ENCODE measurements around the gene TC2N. TPM values are rescaled to one million over a fixed set of nuclear protein-coding genes. Genes with fewer than 3 reads are reported as not detected.

The TC2N gene
- 10 to 100 TPM in 1 of 2 donors, 1 to 10 TPM in 1; 6.9 to 12.0 TPM for total RNA-seq

- no peaks in the 10 kb centered on the region for H3K27me3 Mint-ChIP-seq
- peak within 1 kb of the TSS; percentile 93 for H3K4me3 Mint-ChIP-seq
- ATAC-seq (peak; percentile 87 to 91), DNase-seq (ENCODE audit: low spot score) (peak; percentile 69)
- H3K27ac Mint-ChIP-seq: peak within 1 kb of the TSS; percentile 79 to 89
- H3K4me1 Mint-ChIP-seq (ENCODE audit: low read depth in 2 of 2): peaks cover 62 to 77% of the 10 kb centered on the region in 2 donors
- H3K36me3 Mint-ChIP-seq: no peaks in the 10 kb centered on the region
- no peaks in the 10 kb centered on the region for H3K9me3 Mint-ChIP-seq
Observed at GRCh38 chr14:91867316-91867988, at the start of gene TC2N. TC2N (minus strand) TSS chr14:91867536; CDS start chr14:91813769, 53,767 bp downstream.

GRCh38 chr14:91912035-91912434 is 44.7 kb upstream of the TC2N start:
- no peak for ATAC-seq
- no peak for DNase-seq (ENCODE audit: low spot score)
- H3K9me3 Mint-ChIP-seq: no peaks in the 10 kb centered on the region
- peaks cover 0 to 3% of the 10 kb centered on the region in 2 donors for H3K27me3 Mint-ChIP-seq
- no peaks in the 10 kb centered on the region for H3K36me3 Mint-ChIP-seq
- H3K27ac Mint-ChIP-seq: no peak overlapping the region
- H3K4me1 Mint-ChIP-seq (ENCODE audit: low read depth in 2 of 2): peaks cover 31 to 32% of the 10 kb centered on the region in 2 donors
- H3K4me3 Mint-ChIP-seq: no peak overlapping the region

GRCh38 chr14:91911474-91912032 is 44.2 kb upstream of the TC2N start:
- H3K27me3 Mint-ChIP-seq: peaks cover 0 to 3% of the 10 kb centered on the region in 2 donors
- H3K9me3 Mint-ChIP-seq: no peaks in the 10 kb centered on the region
- H3K36me3 Mint-ChIP-seq: no peaks in the 10 kb centered on the region
- no peak overlapping the region for H3K4me3 Mint-ChIP-seq
- ATAC-seq: peak; percentile 63 to 75
- no peak overlapping the region for H3K27ac Mint-ChIP-seq
- no peak for DNase-seq (ENCODE audit: low spot score)
- H3K4me1 Mint-ChIP-seq (ENCODE audit: low read depth in 2 of 2): peaks cover 32 to 33% of the 10 kb centered on the region in 2 donors

GRCh38 chr14:91910196-91910595 is 42.9 kb upstream of the TC2N start:
- no peaks in the 10 kb centered on the region for H3K36me3 Mint-ChIP-seq
- H3K4me1 Mint-ChIP-seq (ENCODE audit: low read depth in 2 of 2): peaks cover 32 to 33% of the 10 kb centered on the region in 2 donors
- no peaks in the 10 kb centered on the region for H3K27me3 Mint-ChIP-seq
- ATAC-seq: peak in 1 of 2 donors; percentile 59
- peak overlapping the region in 1 of 2 donors; percentile 66 for H3K27ac Mint-ChIP-seq
- DNase-seq (ENCODE audit: low spot score): no peak
- H3K9me3 Mint-ChIP-seq: no peaks in the 10 kb centered on the region
- peak overlapping the region; percentile 40 for H3K4me3 Mint-ChIP-seq

- DNase-seq (ENCODE audit: low spot score) (no peak), ATAC-seq (no peak)
- H3K27me3 Mint-ChIP-seq: no peaks in the 10 kb centered on the region
- no peaks in the 10 kb centered on the region for H3K9me3 Mint-ChIP-seq
- no peak overlapping the region for H3K27ac Mint-ChIP-seq
- H3K4me3 Mint-ChIP-seq: no peak overlapping the region
- peaks cover 28% of the 10 kb centered on the region in 2 donors for H3K4me1 Mint-ChIP-seq (ENCODE audit: low read depth in 2 of 2)
- H3K36me3 Mint-ChIP-seq: no peaks in the 10 kb centered on the region
Observed at GRCh38 chr14:91906374-91906773, 39.0 kb upstream of the TC2N start.

GRCh38 chr14:91904956-91905645 is 37.8 kb upstream of the TC2N start:
- Mint-ChIP-seq H3K4me3 (no peak overlapping the region), H3K36me3 (no peaks in the 10 kb centered on the region), H3K4me1 (ENCODE audit: low read depth in 2 of 2) (peaks cover 19% of the 10 kb centered on the region in 2 donors), H3K27ac (peak overlapping the region in 1 of 2 donors; percentile 37), H3K9me3 (no peaks in the 10 kb centered on the region), H3K27me3 (no peaks in the 10 kb centered on the region)
- ATAC-seq: no peak
- DNase-seq (ENCODE audit: low spot score): no peak

- Mint-ChIP-seq H3K4me3 (no peak overlapping the region), H3K27ac (no peak overlapping the region)
Observed at GRCh38 chr14:91904483-91904882, 37.1 kb upstream of the TC2N start.

GRCh38 chr14:91903070-91903469 is 35.7 kb upstream of the TC2N start:
- Mint-ChIP-seq H3K27me3 (no peaks in the 10 kb centered on the region), H3K9me3 (no peaks in the 10 kb centered on the region), H3K27ac (no peak overlapping the region)

More at GRCh38 chr14:91904483-91904882, 37.1 kb upstream of the TC2N start:
- ATAC-seq (no peak), DNase-seq (ENCODE audit: low spot score) (no peak)
- H3K36me3 Mint-ChIP-seq: no peaks in the 10 kb centered on the region
- H3K4me1 Mint-ChIP-seq (ENCODE audit: low read depth in 2 of 2): peaks cover 14 to 16% of the 10 kb centered on the region in 2 donors
- H3K9me3 Mint-ChIP-seq: no peaks in the 10 kb centered on the region
- H3K27me3 Mint-ChIP-seq: no peaks in the 10 kb centered on the region

GRCh38 chr14:91902336-91902735 is 35.0 kb upstream of the TC2N start:
- Mint-ChIP-seq H3K36me3 (no peaks in the 10 kb centered on the region), H3K4me3 (no peak overlapping the region), H3K27ac (no peak overlapping the region), H3K27me3 (no peaks in the 10 kb centered on the region), H3K9me3 (no peaks in the 10 kb centered on the region), H3K4me1 (ENCODE audit: low read depth in 2 of 2) (peaks cover 3 to 4% of the 10 kb centered on the region in 2 donors)
- ATAC-seq (no peak), DNase-seq (ENCODE audit: low spot score) (no peak)

More at GRCh38 chr14:91903070-91903469, 35.7 kb upstream of the TC2N start:
- DNase-seq (ENCODE audit: low spot score): no peak
- Mint-ChIP-seq H3K4me3 (no peak overlapping the region), H3K4me1 (ENCODE audit: low read depth in 2 of 2) (peaks cover 9 to 12% of the 10 kb centered on the region in 2 donors), H3K36me3 (no peaks in the 10 kb centered on the region)
- no peak for ATAC-seq

- DNase-seq (ENCODE audit: low spot score) (no peak), ATAC-seq (no peak)
- Mint-ChIP-seq H3K36me3 (no peaks in the 10 kb centered on the region), H3K27me3 (peaks cover 0 to 2% of the 10 kb centered on the region in 2 donors), H3K4me1 (ENCODE audit: low read depth in 2 of 2) (peaks cover 0 to 2% of the 10 kb centered on the region in 2 donors), H3K9me3 (no peaks in the 10 kb centered on the region), H3K27ac (no peak overlapping the region), H3K4me3 (no peak overlapping the region)
Observed at GRCh38 chr14:91901449-91902226, 34.3 kb upstream of the TC2N start.

GRCh38 chr14:91899806-91900205 is 32.5 kb upstream of the TC2N start:
- Mint-ChIP-seq H3K36me3 (no peaks in the 10 kb centered on the region), H3K27ac (no peak overlapping the region), H3K4me1 (ENCODE audit: low read depth in 2 of 2) (peaks cover 0 to 2% of the 10 kb centered on the region in 2 donors), H3K4me3 (no peak overlapping the region), H3K9me3 (no peaks in the 10 kb centered on the region), H3K27me3 (peaks cover 0 to 2% of the 10 kb centered on the region in 2 donors)
- ATAC-seq (no peak), DNase-seq (ENCODE audit: low spot score) (no peak)

- Mint-ChIP-seq H3K27ac (no peak overlapping the region), H3K27me3 (peaks cover 0 to 2% of the 10 kb centered on the region in 2 donors), H3K9me3 (no peaks in the 10 kb centered on the region), H3K36me3 (no peaks in the 10 kb centered on the region), H3K4me3 (no peak overlapping the region), H3K4me1 (ENCODE audit: low read depth in 2 of 2) (peaks cover 0 to 2% of the 10 kb centered on the region in 2 donors)
- ATAC-seq (no peak), DNase-seq (ENCODE audit: low spot score) (no peak)
Observed at GRCh38 chr14:91899213-91899612, 31.9 kb upstream of the TC2N start.

GRCh38 chr14:91898372-91898771 is 31.0 kb upstream of the TC2N start:
- H3K27ac Mint-ChIP-seq: no peak overlapping the region
- no peaks in the 10 kb centered on the region for H3K36me3 Mint-ChIP-seq
- no peak for DNase-seq (ENCODE audit: low spot score)
- no peak for ATAC-seq
- peaks cover 4 to 7% of the 10 kb centered on the region in 2 donors for H3K4me1 Mint-ChIP-seq (ENCODE audit: low read depth in 2 of 2)
- no peak overlapping the region for H3K4me3 Mint-ChIP-seq
- H3K27me3 Mint-ChIP-seq: peaks cover 0 to 2% of the 10 kb centered on the region in 2 donors
- H3K9me3 Mint-ChIP-seq: no peaks in the 10 kb centered on the region

Measured in natural killer cell treated with Interleukin-12 subunit alpha and Interleukin-12 subunit beta and Interleukin-15 and Interleukin-18, amount 100 ng/mL, for 72 hours (primary cell).